Upper lobe of left lung (tissue), 4 donors: ENCODE measurements around the gene CDH12.

ENCODE experiments used
- CTCF ChIP-seq, 6 experiments: fragments of 450-650 bp in 4 of 6; fragments of 200-600 bp in 2 of 6; sonication (generic) in 2 of 6; IDR thresholded peaks; one replicate each; pipeline ENCODE4 v1.5.1; 2016 to 2019; ENCODE audit warnings: antibody characterized with exemption in 6 of 6
- EP300 ChIP-seq, 4 donors: sonication (generic); formaldehyde crosslinking; IDR thresholded peaks; one replicate each; pipeline ENCODE4 v1.5.1; 2017; ENCODE audit warnings: antibody characterized with exemption in 4 of 4, control low read depth in 2 of 4

- TF ChIP-seq CTCF (IDR thresholded peaks at IDR 0.05) (no peak), EP300 (IDR thresholded peaks at IDR 0.05) (no peak)
These were observed 741.8 kb downstream of the CDH12 start for GRCh38 chr5:22111320-22111719.
